Right renal cortex interstitium (tissue), 3 donors: ENCODE results near the gene PTPN2. TPM values are rescaled to one million over a fixed set of nuclear protein-coding genes. Genes with fewer than 3 reads are reported as not detected.

Source experiments
- DNase-seq, 3 donors: peaks; one replicate each; pipeline ENCODE4 v3.0.0-alpha.2; 2013; ENCODE audit warnings: low read depth in 3 of 3, low spot score in 2 of 3
- polyA plus RNA-seq, 3 donors: library from polyadenylated mRNA; unstranded; fragments of 120-200 nt; gene quantifications; one replicate each; pipeline ENCODE4 v1.2.1, GENCODE V29; 2013; ENCODE audit not compliant: insufficient read length in 3 of 3

The PTPN2 gene
- polyA plus RNA-seq, 3 donors, result 55.4 to 57.9 (median 57.8) TPM

DNA sequence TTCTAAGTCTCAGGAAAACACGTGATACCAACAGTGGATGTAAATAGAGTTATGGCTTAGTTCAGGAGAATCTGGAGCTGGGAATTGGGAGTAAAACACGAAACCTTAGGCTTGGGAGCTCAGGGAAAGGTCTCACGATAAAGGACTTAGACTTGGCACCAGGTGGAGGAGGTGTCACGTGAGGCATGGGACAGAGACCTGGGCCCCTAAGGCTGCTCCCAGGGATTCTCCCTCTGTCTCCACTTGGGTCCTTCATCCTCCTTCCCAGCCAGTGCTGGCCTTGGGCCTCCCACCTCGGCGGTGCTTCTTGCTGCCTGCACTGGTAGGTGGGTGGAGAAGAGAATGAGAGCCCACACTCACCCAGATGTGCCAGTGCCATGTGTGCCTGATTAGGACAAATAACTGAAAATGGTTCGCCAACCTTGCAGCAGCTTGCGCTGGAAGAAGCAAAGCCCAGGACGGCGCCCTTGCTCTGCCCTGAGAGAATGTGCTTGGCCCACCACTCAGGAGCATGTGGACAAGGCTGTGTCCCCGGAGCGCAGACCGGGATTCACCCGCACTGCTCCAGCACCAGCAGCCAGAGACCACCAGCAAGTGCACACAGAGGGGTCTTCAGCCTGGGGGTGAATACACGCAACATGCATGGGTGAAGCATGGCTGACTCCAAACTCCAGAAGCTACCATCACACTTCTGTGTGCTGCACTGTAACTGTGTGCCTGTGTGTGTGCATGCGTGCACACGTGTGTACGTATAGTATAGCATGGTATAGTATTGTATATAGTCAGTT is 133.1 kb downstream of the PTPN2 start:
- no peak for DNase-seq

DNA sequence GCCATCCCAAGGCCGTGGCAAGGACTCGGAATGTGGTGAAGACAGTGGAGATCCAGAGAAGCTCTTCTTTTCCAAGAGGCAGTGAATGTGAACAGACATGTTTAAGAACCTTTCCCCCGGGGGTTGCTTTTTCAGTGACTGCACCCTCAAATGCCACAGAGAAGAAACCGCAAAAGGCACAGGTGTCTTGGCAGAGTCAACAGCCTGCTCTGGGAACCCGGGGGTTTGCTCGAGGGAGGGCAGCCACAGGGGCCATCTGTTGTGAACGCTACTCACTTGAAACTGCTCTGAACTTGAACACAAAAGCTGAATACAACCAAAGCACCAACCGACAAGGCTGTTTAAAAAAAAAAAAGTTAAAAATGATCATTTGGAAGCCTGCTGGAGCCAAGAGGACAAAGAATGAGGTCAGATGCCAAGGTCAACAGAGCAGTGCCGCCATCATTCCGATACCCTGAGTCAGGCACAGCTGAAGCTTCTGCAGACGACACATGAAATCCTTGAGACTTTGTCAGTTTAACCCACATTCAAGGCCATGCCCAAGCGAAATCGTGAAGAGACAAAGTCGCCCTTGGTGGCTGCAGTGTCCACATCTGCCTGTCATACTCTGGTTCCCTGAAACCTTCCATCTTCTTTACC is 133.8 kb downstream of the PTPN2 start:
- DNase-seq, result no peak

- DNase-seq, result no peak
Measured at GRCh38 chr18:12749121-12749520, 134.9 kb downstream of the PTPN2 start.

- DNase-seq, result no peak
Measured at GRCh38 chr18:12748671-12749070, 135.4 kb downstream of the PTPN2 start.

- no peak for DNase-seq
Measured at GRCh38 chr18:12747530-12748315, 136.3 kb downstream of the PTPN2 start.

GRCh38 chr18:12745095-12745795 is 138.8 kb downstream of the PTPN2 start:
- no peak for DNase-seq

GRCh38 chr18:12744103-12744502 is 139.9 kb downstream of the PTPN2 start:
- peak in 2 of 3 donors; percentile 9 to 16 for DNase-seq

DNA sequence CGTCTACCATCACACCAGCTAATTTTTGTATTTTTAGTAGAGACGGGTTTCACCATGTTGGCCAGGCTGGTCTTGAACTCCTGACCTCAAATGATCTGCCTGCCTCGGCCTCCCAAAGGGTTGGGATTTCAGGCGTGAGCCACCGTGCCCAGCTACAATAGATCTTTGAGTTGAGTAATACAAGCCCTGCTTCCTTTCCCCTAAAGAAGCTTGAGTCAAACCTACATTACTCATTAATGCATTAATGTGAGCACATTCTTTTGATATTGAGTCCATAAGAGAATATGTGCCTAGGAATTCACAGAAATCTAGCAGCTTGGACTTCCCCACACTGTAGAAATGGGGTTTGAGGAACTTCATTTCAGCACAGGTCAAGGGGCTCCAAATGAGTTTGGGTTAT is 141.6 kb downstream of the PTPN2 start:
- no peak for DNase-seq

Other genes starting within 250 kb of the PTPN2 start
- gene SPIRE1, start 226.1 kb downstream of the PTPN2 start, polyA plus RNA-seq, result 10 to 100 TPM; 31.6 to 36.5 (median 36.1) TPM
- gene CEP76, start 181.5 kb downstream of the PTPN2 start, polyA plus RNA-seq, result 10 to 100 TPM; 10.1 to 12.3 (median 11.4) TPM
- gene PSMG2, start 181.2 kb downstream of the PTPN2 start, polyA plus RNA-seq, result 10 to 100 TPM; 67.1 to 79.4 (median 73.1) TPM
- 10 to 100 TPM; 38.7 to 41.5 (median 40.2) TPM for gene SEH1L, start 63.8 kb upstream of the PTPN2 start, polyA plus RNA-seq
- 10 to 100 TPM; 34.1 to 46.2 (median 39.3) TPM for gene CEP192, start 107.1 kb upstream of the PTPN2 start, polyA plus RNA-seq